Aorta (tissue), 5 donors: ENCODE measurements around the gene SKIC8. TPM values are rescaled to one million over a fixed set of nuclear protein-coding genes. Genes with fewer than 3 reads are reported as not detected.

Experiments
- ATAC-seq: fragments of 200-7000 bp; cut with Tn5 transposase; one replicate; pipeline ENCODE4 v1.9.1; 2022; ENCODE audit warnings: moderate library complexity; ENCODE audit not compliant: low FRiP score
- DNase-seq, 2 donors: peaks; one replicate each; pipeline ENCODE4 v3.0.0-alpha.2; 2020
- H3K27ac ChIP-seq, 2 donors: one replicate each; pipeline ENCODE4 v1.5.1; 2013; ENCODE audit warnings: low read length in 2 of 2, mild to moderate bottlenecking in 2 of 2, moderate library complexity in 2 of 2, control low read depth in 1 of 2, inconsistent platforms in 1 of 2, low read depth in 1 of 2
- H3K27me3 ChIP-seq, 2 donors: one replicate each; pipeline ENCODE4 v1.6.1; 2013; ENCODE audit warnings: control low read depth in 1 of 2, low read length in 1 of 2, mild to moderate bottlenecking in 1 of 2, moderate library complexity in 1 of 2; ENCODE audit not compliant: insufficient read depth in 2 of 2, control insufficient read depth in 1 of 2
- H3K36me3 ChIP-seq, 2 donors: one replicate each; pipeline ENCODE4 v1.6.1; 2013; ENCODE audit warnings: control low read depth in 1 of 2, low read length in 1 of 2, mild to moderate bottlenecking in 1 of 2; ENCODE audit not compliant: insufficient read depth in 2 of 2, control insufficient read depth in 1 of 2
- H3K4me1 ChIP-seq, 2 donors: one replicate each; pipeline ENCODE4 v1.6.1; 2013; ENCODE audit warnings: low read length in 2 of 2, control low read depth in 1 of 2, mild to moderate bottlenecking in 1 of 2, moderate library complexity in 1 of 2; ENCODE audit not compliant: insufficient read depth in 2 of 2, control insufficient read depth in 1 of 2
- H3K4me3 ChIP-seq, 2 donors: one replicate each; pipeline ENCODE4 v1.5.1; 2013; ENCODE audit warnings: low read length in 2 of 2, control low read depth in 1 of 2, mild to moderate bottlenecking in 1 of 2
- H3K9me3 ChIP-seq: one replicate; pipeline ENCODE4 v1.6.1; 2013; ENCODE audit warnings: mild to moderate bottlenecking, low read length; ENCODE audit not compliant: control insufficient read depth
- WGBS, 2 donors: extraction: QIAGEN DNeasy Blood & Tissue Kit; methylation state at CpG; one replicate each; pipeline ENCODE4 v1.1.7; 2013; 5-methylcytosine and 5-hydroxymethylcytosine counted together
- intact Hi-C, 2 donors: fragments of 100-400 bp; cut with DNase I; formaldehyde crosslinking; loops; one replicate each; pipeline versions ENCODE4 v1.14.2 to v1.15.0; 2022
- polyA plus RNA-seq, 2 donors: library from polyadenylated mRNA; stranded (reverse); fragments of 200-250 nt; gene quantifications; one replicate each; pipeline ENCODE4 v1.2.3, GENCODE V29; 2013
- total RNA-seq, 2 donors: library from RNA; stranded (reverse); fragmentation: NEBNext Ultra II Directional; extraction: Animal tissue kit (Norgen Biotek cat#: 25700); gene quantifications; one replicate each; pipeline ENCODE4 v1.2.1, GENCODE V29; 2021
- donor health status: healthy with polysubstance abuse.
- donor health status: Bipolar disorder and iron deficiency.
- donor health status: DM: no; HTN: no; CAD: no.
- donor health status: DM: no; HTN: no; CAD: no.
- donor health status: DM: yes; HTN: yes; CAD: no.

Gene SKIC8
- total and polyA plus RNA-seq, 4 donors = 41.4 to 65.2 (median 54.7) TPM

- DNase-seq = no peak
- Histone ChIP-seq H3K9me3 (no peaks in the 10 kb centered on the region), H3K27me3 (no peaks in the 10 kb centered on the region), H3K36me3 (peaks cover 0 to 5% of the 10 kb centered on the region in 2 donors), H3K4me3 (no peak overlapping the region), H3K27ac (no peak overlapping the region), H3K4me1 (no peaks in the 10 kb centered on the region)
- no peak for ATAC-seq
- WGBS, 2 donors = 76 to 82% methylated on average over 2 of the region's 2 CpGs
- intact Hi-C loops = no loop called here
These were observed 27.1 kb downstream of the SKIC8 start for GRCh38 chr15:78272316-78272715.

DNA sequence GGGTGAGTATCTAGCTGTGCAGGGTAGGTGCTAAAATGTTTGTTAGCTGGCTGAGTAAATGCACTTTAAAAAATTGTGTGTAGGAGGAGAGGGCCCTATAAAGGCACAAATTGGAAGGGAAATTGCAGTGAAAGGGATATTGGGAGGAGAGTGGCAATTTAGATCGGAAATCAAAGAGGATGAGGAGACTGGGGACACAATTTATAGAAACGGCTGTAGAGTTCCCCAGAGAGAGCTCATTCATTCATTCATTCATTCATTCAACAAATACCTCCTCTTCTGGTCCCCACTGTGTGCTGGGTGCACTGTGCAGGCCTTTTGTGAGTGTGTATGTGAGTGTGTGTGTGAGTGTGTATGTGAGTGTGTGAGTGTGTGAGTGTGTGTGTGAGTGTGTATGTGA lies 32.6 kb downstream of the SKIC8 start:
- DNase-seq (no peak), ATAC-seq (no peak)
- Histone ChIP-seq H3K4me3 (no peak overlapping the region), H3K36me3 (no peaks in the 10 kb centered on the region), H3K4me1 (no peaks in the 10 kb centered on the region), H3K9me3 (no peaks in the 10 kb centered on the region), H3K27ac (no peak overlapping the region), H3K27me3 (no peaks in the 10 kb centered on the region)
- intact Hi-C loops = loop anchor here in 1 of 2 donors (10.0 kb wide), 1 partner anchor 168 kb away; the partner anchor contains the start of gene IREB2
- WGBS, 2 donors = 79 to 86% methylated on average over 2 of the region's 2 CpGs

- Histone ChIP-seq H3K4me3 (no peak overlapping the region), H3K27ac (peak overlapping the region in 1 of 2 donors; percentile 60), H3K36me3 (no peaks in the 10 kb centered on the region), H3K9me3 (no peaks in the 10 kb centered on the region), H3K27me3 (no peaks in the 10 kb centered on the region), H3K4me1 (no peaks in the 10 kb centered on the region)
- ATAC-seq = no peak
- DNase-seq = no peak
- intact Hi-C loops = loop anchor here in 1 of 2 donors (10.0 kb wide), 1 partner anchor 169 kb away; the partner anchor contains the start of gene IREB2
These were observed 33.2 kb downstream of the SKIC8 start for GRCh38 chr15:78266229-78266628.

DNA sequence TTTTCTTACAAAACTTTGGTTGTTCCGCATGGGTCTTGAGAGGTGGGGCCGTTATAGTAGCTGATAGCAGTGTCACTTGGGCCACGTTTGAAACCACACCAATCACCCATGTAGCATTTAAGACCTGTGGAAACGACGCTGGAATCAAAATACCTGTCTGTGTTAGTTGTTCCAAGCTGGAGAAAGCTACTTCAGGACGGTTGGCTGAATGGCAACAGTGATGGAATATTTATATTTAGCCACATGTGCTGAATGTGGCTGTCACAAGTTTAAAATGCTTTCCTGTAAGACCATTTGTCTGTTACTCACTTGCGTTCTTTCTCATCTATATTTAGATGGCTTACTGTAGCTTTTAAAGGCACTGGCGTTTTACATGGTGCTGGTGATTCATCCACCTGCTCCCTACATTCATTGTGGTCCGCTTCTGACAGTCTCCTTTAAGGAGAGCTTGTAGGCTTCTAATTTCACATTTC lies 33.6 kb downstream of the SKIC8 start:
- DNase-seq = no peak
- peak overlapping the region; percentile 64 to 69 for H3K27ac ChIP-seq

DNA sequence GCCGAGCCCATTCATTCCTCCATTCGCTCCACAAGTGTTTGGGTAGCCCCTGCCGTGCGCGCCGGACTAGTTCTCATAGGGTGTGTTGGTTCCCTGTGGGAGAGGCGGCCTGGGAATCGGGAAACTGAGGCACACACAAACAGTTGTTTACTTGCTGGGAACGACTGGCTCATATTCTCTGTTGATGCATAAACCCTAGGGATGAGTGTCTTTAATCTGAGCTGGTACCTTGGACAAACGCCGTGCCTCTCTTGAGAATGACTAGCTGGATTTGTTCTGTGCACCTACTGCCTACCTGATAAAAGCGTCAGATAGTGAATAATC lies 34.3 kb downstream of the SKIC8 start:
- no peak for DNase-seq
- 47 to 50% methylated on average over 11 to 12 of the region's 12 CpGs for WGBS, 2 donors
- intact Hi-C loops = loop anchor here in 1 of 2 donors (10.0 kb wide), 1 partner anchor 170 kb away; the partner anchor contains the start of gene IREB2
- peak overlapping the region in 1 of 2 donors; percentile 64 for H3K27ac ChIP-seq
- no peaks in the 10 kb centered on the region for H3K4me1 ChIP-seq
- H3K9me3 ChIP-seq = no peaks in the 10 kb centered on the region
- no peaks in the 10 kb centered on the region for H3K36me3 ChIP-seq
- peak overlapping the region in 1 of 2 donors; percentile 39 for H3K4me3 ChIP-seq
- H3K27me3 ChIP-seq = no peaks in the 10 kb centered on the region
- ATAC-seq = no peak

More for the DNA sequence above, 33.6 kb downstream of the SKIC8 start:
- H3K9me3 ChIP-seq = no peaks in the 10 kb centered on the region
- no peaks in the 10 kb centered on the region for H3K4me1 ChIP-seq
- intact Hi-C loops = loop anchor here in 1 of 2 donors (10.0 kb wide), 1 partner anchor 169 kb away; the partner anchor contains the start of gene IREB2
- no peaks in the 10 kb centered on the region for H3K36me3 ChIP-seq
- ATAC-seq = peak; percentile 67
- H3K27me3 ChIP-seq = no peaks in the 10 kb centered on the region
- 15 to 17% methylated on average over 9 of the region's 9 CpGs for WGBS, 2 donors
- H3K4me3 ChIP-seq = peak overlapping the region in 1 of 2 donors; percentile 39

- no peaks in the 10 kb centered on the region for H3K9me3 ChIP-seq
- intact Hi-C loops = loop anchor here in 1 of 2 donors (10.0 kb wide), 1 partner anchor 170 kb away; the partner anchor contains the start of gene IREB2
- peak within 1 kb of the TSS; percentile 39 to 45 for H3K4me3 ChIP-seq
- 5 to 6% methylated on average over 73 to 107 of the region's 107 CpGs for WGBS, 2 donors
- DNase-seq (peak; percentile 71 to 88), ATAC-seq (peak; percentile 59)
- no peaks in the 10 kb centered on the region for H3K36me3 ChIP-seq
- no peaks in the 10 kb centered on the region for H3K4me1 ChIP-seq
- H3K27me3 ChIP-seq = no peaks in the 10 kb centered on the region
- H3K27ac ChIP-seq = peak within 1 kb of the TSS; percentile 64 to 69
These were observed 34.9 kb downstream of the SKIC8 start, which contains the start of gene DNAJA4 for GRCh38 chr15:78264304-78265136. TSS of gene DNAJA4 (plus strand) at chr15:78264562. CDS start at chr15:78264764, 202 bp downstream.

GRCh38 chr15:78263907-78264303 lies 35.5 kb downstream of the SKIC8 start:
- Histone ChIP-seq H3K27ac (no peak overlapping the region), H3K4me3 (no peak overlapping the region), H3K27me3 (no peaks in the 10 kb centered on the region), H3K4me1 (no peaks in the 10 kb centered on the region), H3K36me3 (no peaks in the 10 kb centered on the region), H3K9me3 (no peaks in the 10 kb centered on the region)
- 84 to 87% methylated on average over 23 of the region's 23 CpGs for WGBS, 2 donors
- intact Hi-C loops = loop anchor here in 1 of 2 donors (10.0 kb wide), 1 partner anchor 171 kb away; the partner anchor contains the start of gene IREB2
- DNase-seq = peak in 1 of 2 donors; percentile 76
- peak; percentile 33 for ATAC-seq

GRCh38 chr15:78263351-78263781 lies 36.0 kb downstream of the SKIC8 start:
- no peaks in the 10 kb centered on the region for H3K9me3 ChIP-seq
- ATAC-seq = no peak
- 90 to 95% methylated on average over 7 of the region's 7 CpGs for WGBS, 2 donors

More at GRCh38 chr15:78263351-78263781, 36.0 kb downstream of the SKIC8 start:
- peak in 1 of 2 donors; percentile 61 for DNase-seq
- no peaks in the 10 kb centered on the region for H3K27me3 ChIP-seq
- H3K4me1 ChIP-seq = no peaks in the 10 kb centered on the region
- no peak overlapping the region for H3K4me3 ChIP-seq
- no peak overlapping the region for H3K27ac ChIP-seq
- intact Hi-C loops = loop anchor here in 1 of 2 donors (10.0 kb wide), 1 partner anchor 171 kb away; the partner anchor contains the start of gene IREB2
- no peaks in the 10 kb centered on the region for H3K36me3 ChIP-seq
